Measurements from ENCODE around the gene RASGRF2. TPM values are rescaled to one million over a fixed set of nuclear protein-coding genes. Genes with fewer than 3 reads are reported as not detected.

Gene RASGRF2
- polyA plus RNA-seq, 1 donor from 2014 or later: 0.42 TPM

GRCh38 chr5:81209386-81209785 is 249.2 kb downstream of the RASGRF2 start:
- TF ChIP-seq REST (IDR thresholded peaks at IDR 0.05; ENCODE audit: borderline replicate concordance) (no peak), CTCF (IDR thresholded peaks at IDR 0.05; ENCODE audit: poor library complexity, severe bottlenecking) (no peak)
- Histone ChIP-seq H3K9ac (ENCODE audit: low read length) (no peak overlapping the region), H3F3A (ENCODE audit: insufficient read depth, low read length, poor library complexity, severe bottlenecking) (no peaks in the 10 kb centered on the region), H4K20me1 (ENCODE audit: insufficient read depth) (no peaks in the 10 kb centered on the region), H3K36me3 (ENCODE audit: insufficient read depth, low read length) (no peaks in the 10 kb centered on the region), H3K9me2 (ENCODE audit: insufficient read depth, low read length) (no peaks in the 10 kb centered on the region), H2AFZ (ENCODE audit: low read depth, low read length) (no peak overlapping the region), H3K4me3 (ENCODE audit: low read length) (no peak overlapping the region), H3K27me3 (ENCODE audit: insufficient read depth, low read depth, low read length) (no peaks in the 10 kb centered on the region), H3K27ac (ENCODE audit: low read length) (no peak overlapping the region), H3K9me3 (ENCODE audit: low read length) (no peaks in the 10 kb centered on the region), H3K79me2 (replicated peaks; ENCODE audit: insufficient read depth, low read length) (no peaks in the 10 kb centered on the region), H3K4me2 (ENCODE audit: low read length) (no peak overlapping the region)

GRCh38 chr5:81209869-81210493 is 249.8 kb downstream of the RASGRF2 start:
- no peaks in the 10 kb centered on the region for H3K79me2 ChIP-seq (replicated peaks; ENCODE audit: insufficient read depth, low read length)
- no peaks in the 10 kb centered on the region for H3K9me2 ChIP-seq (ENCODE audit: insufficient read depth, low read length)
- no peaks in the 10 kb centered on the region for H3K27me3 ChIP-seq (ENCODE audit: insufficient read depth, low read depth, low read length)
- no peak overlapping the region for H3K4me2 ChIP-seq (ENCODE audit: low read length)
- H2AFZ ChIP-seq (ENCODE audit: low read depth, low read length): no peak overlapping the region
- no peak overlapping the region for H3K4me3 ChIP-seq (ENCODE audit: low read length)
- no peak for TF ChIP-seq EP300 (conservative IDR thresholded peaks at IDR 0.05; ENCODE audit: poor library complexity, severe bottlenecking)
- TF ChIP-seq POLR2AphosphoS5 (IDR thresholded peaks at IDR 0.05): no peak
- TF ChIP-seq RAD21 (conservative IDR thresholded peaks at IDR 0.05): no peak
- TF ChIP-seq MXI1 (conservative IDR thresholded peaks at IDR 0.05; ENCODE audit: poor library complexity, severe bottlenecking): no peak
- no peak for TF ChIP-seq SMC3 (conservative IDR thresholded peaks at IDR 0.05; ENCODE audit: poor library complexity)
- no peak for TF ChIP-seq TAF1 (IDR thresholded peaks at IDR 0.05; ENCODE audit: low read depth)
- TF ChIP-seq REST (IDR thresholded peaks at IDR 0.05; ENCODE audit: borderline replicate concordance): no peak
- TF ChIP-seq CTCF (IDR thresholded peaks at IDR 0.05; ENCODE audit: poor library complexity, severe bottlenecking): no peak
- TF ChIP-seq EZH2 (IDR thresholded peaks at IDR 0.05; ENCODE audit: borderline replicate concordance, insufficient read depth, low read length, poor library complexity, severe bottlenecking): no peak
- H3K36me3 ChIP-seq (ENCODE audit: insufficient read depth, low read length): no peaks in the 10 kb centered on the region
- no peaks in the 10 kb centered on the region for H3K9me3 ChIP-seq (ENCODE audit: low read length)
- H3K9ac ChIP-seq (ENCODE audit: low read length): no peak overlapping the region
- H3F3A ChIP-seq (ENCODE audit: insufficient read depth, low read length, poor library complexity, severe bottlenecking): no peaks in the 10 kb centered on the region
- H4K20me1 ChIP-seq (ENCODE audit: insufficient read depth): no peaks in the 10 kb centered on the region
- no peak overlapping the region for H3K27ac ChIP-seq (ENCODE audit: low read length)
